ENCODE measurements around the gene CARM1.
"Not testable (repeated sequence)": the region's sequence is repeated elsewhere in the genome, so short reads cannot be mapped to it uniquely, and the experiment has no call there.

Gene CARM1

DNA sequence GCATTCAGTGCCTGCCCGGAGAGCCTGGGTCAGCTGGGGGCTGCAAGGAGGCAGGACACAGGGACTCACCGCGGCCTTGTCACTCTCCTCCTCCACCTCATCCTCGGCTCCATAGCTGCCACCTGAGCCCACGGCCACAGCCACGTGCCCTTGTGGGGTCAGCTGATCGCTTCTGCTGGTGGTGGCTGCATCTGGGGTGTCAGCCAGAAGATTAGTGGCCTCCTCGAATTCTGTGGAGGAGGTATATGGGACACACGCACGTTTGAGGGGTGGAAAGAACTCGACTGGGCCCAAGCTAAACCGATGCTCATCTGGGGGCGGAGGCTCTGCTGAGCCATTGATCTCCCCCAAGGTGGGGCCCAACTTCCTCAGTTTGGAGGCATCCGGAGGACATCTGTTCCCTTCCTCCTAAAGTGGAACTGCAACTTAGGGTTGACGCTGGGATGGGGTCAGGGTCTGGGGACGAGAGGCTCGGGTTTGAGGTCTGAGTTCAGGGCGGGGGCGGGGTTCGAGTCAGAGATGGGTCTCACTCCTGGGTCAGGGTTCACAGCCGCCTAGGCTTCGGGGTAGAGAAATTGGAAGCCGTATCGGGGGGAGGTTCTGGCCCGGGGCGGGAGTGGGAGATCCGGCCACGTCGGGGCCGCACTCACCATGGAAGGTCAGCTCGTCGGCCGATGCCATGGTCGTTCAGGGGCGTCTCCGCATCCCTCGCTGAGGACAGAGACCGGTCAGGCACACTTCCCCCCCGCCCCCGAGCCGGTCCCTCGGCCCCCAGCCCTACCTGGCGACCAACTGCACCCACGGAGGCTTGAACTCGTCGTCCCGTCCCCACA, 56.6 kb downstream of the CARM1 start:
- peak overlapping the region; percentile 94 for H3K9ac ChIP-seq (ENCODE audit: low read length)
- no peaks in the 10 kb centered on the region for H3K9me3 ChIP-seq (ENCODE audit: control insufficient read depth, low read length)
- peaks cover 19% of the 10 kb centered on the region for H3K4me1 ChIP-seq (ENCODE audit: control insufficient read depth, insufficient read depth, low read length)
- H3K27me3 ChIP-seq (replicated peaks; ENCODE audit: control insufficient read depth, insufficient read depth, low read length) = no peaks in the 10 kb centered on the region
- DNase-seq (ENCODE audit: low read depth) = peak; percentile 39
- peak overlapping the region; percentile 92 for H3K4me3 ChIP-seq (ENCODE audit: low read length)
- H3K36me3 ChIP-seq (ENCODE audit: control insufficient read depth, insufficient read depth, low read length, severe bottlenecking) = peaks cover 19% of the 10 kb centered on the region

DNA sequence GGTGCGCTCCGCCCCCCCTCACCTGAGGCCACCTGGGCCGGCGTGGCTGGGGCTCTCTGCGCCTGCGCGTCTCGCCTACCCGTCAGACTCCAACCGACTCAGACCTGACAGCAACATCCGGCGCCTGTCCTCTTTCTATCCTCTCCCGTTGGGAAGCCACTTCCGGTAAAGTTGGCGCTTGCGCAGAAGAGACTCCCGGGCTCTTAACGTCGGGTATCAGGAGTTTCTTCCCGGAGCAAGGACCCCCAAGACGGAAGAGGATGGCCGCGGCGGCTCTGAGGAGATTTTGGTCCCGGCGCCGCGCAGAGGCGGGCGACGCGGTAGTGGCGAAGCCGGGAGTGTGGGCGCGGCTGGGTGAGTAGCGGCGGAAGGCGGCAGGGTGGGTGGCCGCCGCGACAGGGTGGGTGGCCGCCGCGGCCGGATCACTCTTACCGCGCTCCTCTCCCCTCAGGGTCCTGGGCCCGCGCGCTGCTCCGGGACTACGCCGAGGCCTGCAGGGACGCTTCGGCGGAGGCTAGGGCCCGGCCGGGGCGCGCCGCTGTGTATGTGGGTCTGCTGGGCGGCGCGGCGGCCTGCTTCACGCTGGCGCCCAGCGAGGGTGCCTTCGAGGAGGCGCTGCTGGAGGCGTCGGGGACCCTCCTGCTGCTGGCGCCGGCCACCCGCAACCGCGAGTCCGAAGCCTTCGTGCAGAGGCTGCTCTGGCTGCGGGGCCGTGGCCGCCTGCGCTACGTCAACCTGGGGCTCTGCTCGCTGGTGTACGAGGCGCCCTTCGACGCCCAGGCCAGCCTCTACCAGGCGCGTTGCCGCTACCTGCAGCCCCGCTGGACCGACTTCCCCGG, 57.4 kb downstream of the CARM1 start, which contains the start of the genes TIMM29 and YIPF2:
TIMM29 (plus strand) TSS at position 249 of the 839 bp plus-strand sequence; CDS start at position 261, 12 bp downstream.
YIPF2 (minus strand) TSS at position 77 of the 839 bp plus-strand sequence. CDS start 229 bp downstream, outside the sequence.
- DNase-seq (ENCODE audit: low read depth) = peak; percentile 99
- peaks cover 11% of the 10 kb centered on the region for H3K36me3 ChIP-seq (ENCODE audit: control insufficient read depth, insufficient read depth, low read length, severe bottlenecking)
- peaks cover 19% of the 10 kb centered on the region for H3K4me1 ChIP-seq (ENCODE audit: control insufficient read depth, insufficient read depth, low read length)
- H3K27me3 ChIP-seq (replicated peaks; ENCODE audit: control insufficient read depth, insufficient read depth, low read length) = no peaks in the 10 kb centered on the region
- no peaks in the 10 kb centered on the region for H3K9me3 ChIP-seq (ENCODE audit: control insufficient read depth, low read length)
- H3K4me3 ChIP-seq (ENCODE audit: low read length) = peak within 1 kb of the TSS; percentile 92
- peak within 1 kb of the TSS; percentile 94 for H3K9ac ChIP-seq (ENCODE audit: low read length)

DNA sequence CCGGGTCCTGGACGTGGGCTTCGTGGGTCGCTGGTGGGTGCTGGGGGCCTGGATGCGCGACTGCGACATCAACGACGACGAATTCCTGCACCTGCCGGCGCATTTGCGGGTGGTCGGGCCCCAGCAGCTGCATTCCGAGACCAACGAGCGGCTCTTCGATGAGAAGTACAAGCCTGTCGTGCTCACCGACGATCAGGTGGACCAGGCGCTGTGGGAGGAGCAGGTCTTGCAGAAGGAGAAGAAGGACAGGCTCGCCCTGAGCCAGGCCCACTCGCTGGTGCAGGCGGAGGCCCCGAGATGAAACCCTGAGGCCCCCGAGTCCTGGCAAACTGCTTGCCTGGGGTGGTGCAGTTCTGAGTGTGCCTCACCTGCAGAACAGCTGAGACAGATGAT, 58.0 kb downstream of the CARM1 start:
- peaks cover 19% of the 10 kb centered on the region for H3K4me1 ChIP-seq (ENCODE audit: control insufficient read depth, insufficient read depth, low read length)
- peak overlapping the region; percentile 94 for H3K9ac ChIP-seq (ENCODE audit: low read length)
- H3K4me3 ChIP-seq (ENCODE audit: low read length) = peak overlapping the region; percentile 92
- DNase-seq (ENCODE audit: low read depth) = no peak
- peaks cover 5% of the 10 kb centered on the region for H3K36me3 ChIP-seq (ENCODE audit: control insufficient read depth, insufficient read depth, low read length, severe bottlenecking)
- no peaks in the 10 kb centered on the region for H3K9me3 ChIP-seq (ENCODE audit: control insufficient read depth, low read length)
- no peaks in the 10 kb centered on the region for H3K27me3 ChIP-seq (replicated peaks; ENCODE audit: control insufficient read depth, insufficient read depth, low read length)

DNA sequence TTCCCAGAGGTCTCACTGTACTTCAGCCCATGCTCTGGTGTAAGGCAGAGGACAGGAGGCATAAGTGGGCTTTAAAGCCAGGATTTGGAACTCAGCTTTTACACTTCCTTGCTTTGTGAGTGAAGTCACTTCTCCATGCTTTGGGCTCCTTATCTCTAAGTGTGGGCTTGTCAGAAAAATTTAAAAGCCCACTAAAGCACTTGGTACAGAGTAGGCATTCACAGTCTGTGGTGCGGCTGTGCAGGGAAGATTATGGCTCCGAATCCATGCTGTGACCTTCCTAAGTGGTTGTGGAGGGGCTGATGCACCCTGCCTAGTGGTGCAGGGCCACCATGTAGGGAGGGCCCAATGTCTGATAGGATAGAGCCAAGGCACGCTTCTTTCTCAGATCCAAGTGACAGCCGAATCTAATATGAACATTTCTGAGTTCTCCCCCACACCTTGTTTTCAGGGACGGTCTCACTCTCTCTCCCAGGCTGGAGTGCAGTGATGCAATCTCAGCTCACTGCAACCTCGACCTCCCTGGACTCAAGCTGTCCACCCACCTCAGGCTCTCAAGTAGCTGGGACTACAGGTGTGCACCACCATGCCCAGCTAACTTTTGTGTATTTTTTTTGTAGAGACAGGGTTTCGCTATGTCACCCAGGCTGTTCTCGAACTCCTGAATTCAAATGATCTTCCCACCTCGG, 64.2 kb downstream of the CARM1 start:
- no peaks in the 10 kb centered on the region for H3K9me3 ChIP-seq (ENCODE audit: control insufficient read depth, low read length)
- DNase-seq (ENCODE audit: low read depth) = no peak
- H3K9ac ChIP-seq (ENCODE audit: low read length) = no peak overlapping the region
- H3K27me3 ChIP-seq (replicated peaks; ENCODE audit: control insufficient read depth, insufficient read depth, low read length) = no peaks in the 10 kb centered on the region
- H3K4me3 ChIP-seq (ENCODE audit: low read length) = no peak overlapping the region
- no peaks in the 10 kb centered on the region for H3K4me1 ChIP-seq (ENCODE audit: control insufficient read depth, insufficient read depth, low read length)
- no peaks in the 10 kb centered on the region for H3K36me3 ChIP-seq (ENCODE audit: control insufficient read depth, insufficient read depth, low read length, severe bottlenecking)

DNA sequence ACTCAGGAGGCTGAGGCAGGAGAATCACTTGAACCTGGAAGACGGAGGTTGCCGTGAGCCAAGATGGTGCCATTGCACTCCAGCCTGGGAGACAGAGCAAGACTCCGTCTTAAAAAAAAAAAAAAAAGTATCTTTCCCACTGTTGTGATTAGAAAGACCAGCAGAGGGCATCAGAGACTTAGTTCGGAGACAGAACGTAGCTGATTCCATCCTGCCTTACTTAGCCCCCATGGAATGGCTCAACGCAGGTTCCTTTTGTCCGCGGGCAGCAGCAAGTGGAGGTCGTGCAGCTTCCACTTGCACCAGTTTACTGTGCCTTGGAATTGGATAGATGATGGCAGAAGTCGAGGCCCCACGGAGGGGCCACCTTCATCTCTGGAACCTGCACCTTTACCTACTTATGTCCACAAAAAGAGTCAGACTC, 65.3 kb downstream of the CARM1 start:
- Histone ChIP-seq H3K27me3 (replicated peaks; ENCODE audit: control insufficient read depth, insufficient read depth, low read length) (no peaks in the 10 kb centered on the region), H3K36me3 (ENCODE audit: control insufficient read depth, insufficient read depth, low read length, severe bottlenecking) (no peaks in the 10 kb centered on the region), H3K4me1 (ENCODE audit: control insufficient read depth, insufficient read depth, low read length) (no peaks in the 10 kb centered on the region), H3K9me3 (ENCODE audit: control insufficient read depth, low read length) (no peaks in the 10 kb centered on the region), H3K4me3 (ENCODE audit: low read length) (no peak overlapping the region), H3K9ac (ENCODE audit: low read length) (no peak overlapping the region)
- DNase-seq (ENCODE audit: low read depth) = peak; percentile 93

DNA sequence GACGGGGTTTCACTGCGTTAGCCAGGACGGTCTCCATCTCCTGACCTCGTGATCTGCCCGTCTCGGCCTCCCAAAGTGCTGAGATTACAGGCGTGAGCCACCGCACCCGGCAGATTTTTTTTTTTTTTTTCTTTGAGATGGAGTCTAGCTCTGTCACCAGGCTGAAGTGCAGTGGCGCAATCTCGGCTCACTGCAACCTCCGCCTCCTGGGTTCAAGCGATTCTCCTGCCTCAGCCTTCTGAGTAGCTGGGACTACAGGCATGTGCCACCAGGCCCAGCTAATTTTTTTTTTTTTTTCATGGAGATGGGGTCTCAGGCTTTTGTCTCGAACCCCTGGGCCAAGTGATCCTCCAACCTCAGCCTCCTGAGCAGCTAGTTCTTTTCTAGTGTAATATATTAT, 70.3 kb downstream of the CARM1 start:
- not testable (repeated sequence) for H3K27me3 ChIP-seq (replicated peaks; ENCODE audit: control insufficient read depth, insufficient read depth, low read length); H3K4me1 ChIP-seq (ENCODE audit: control insufficient read depth, insufficient read depth, low read length)

DNA sequence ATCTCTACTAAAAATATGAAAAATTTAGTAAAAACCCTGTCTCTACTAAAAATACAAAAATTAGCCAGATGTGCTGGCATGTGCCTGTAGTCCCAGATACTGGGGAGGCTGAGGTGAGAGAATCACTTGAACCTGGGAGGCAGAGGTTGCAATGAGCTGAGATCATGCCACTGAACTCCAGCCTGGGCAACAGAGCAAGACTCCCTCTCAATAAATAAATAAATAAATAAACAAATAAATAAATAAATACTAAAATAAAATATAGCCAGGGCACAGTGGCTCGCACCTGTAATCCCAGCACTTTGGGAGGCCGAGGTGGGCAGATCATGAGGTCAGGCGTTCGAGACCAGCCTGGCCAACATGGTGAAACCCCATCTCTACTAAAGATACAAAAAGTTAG, 72.1 kb downstream of the CARM1 start:
- H3K36me3 ChIP-seq (ENCODE audit: control insufficient read depth, insufficient read depth, low read length, severe bottlenecking); H3K9me3 ChIP-seq (ENCODE audit: control insufficient read depth, low read length); H3K4me3 ChIP-seq (ENCODE audit: low read length); H3K9ac ChIP-seq (ENCODE audit: low read length); H3K27me3 ChIP-seq (replicated peaks; ENCODE audit: control insufficient read depth, insufficient read depth, low read length); DNase-seq (ENCODE audit: low read depth): not testable (repeated sequence)
- peaks cover 16% of the 10 kb centered on the region for H3K4me1 ChIP-seq (ENCODE audit: control insufficient read depth, insufficient read depth, low read length)

More for the DNA sequence above, 70.3 kb downstream of the CARM1 start:
- not testable (repeated sequence) for DNase-seq (ENCODE audit: low read depth); H3K9me3 ChIP-seq (ENCODE audit: control insufficient read depth, low read length); H3K36me3 ChIP-seq (ENCODE audit: control insufficient read depth, insufficient read depth, low read length, severe bottlenecking); H3K4me3 ChIP-seq (ENCODE audit: low read length); H3K9ac ChIP-seq (ENCODE audit: low read length)

DNA sequence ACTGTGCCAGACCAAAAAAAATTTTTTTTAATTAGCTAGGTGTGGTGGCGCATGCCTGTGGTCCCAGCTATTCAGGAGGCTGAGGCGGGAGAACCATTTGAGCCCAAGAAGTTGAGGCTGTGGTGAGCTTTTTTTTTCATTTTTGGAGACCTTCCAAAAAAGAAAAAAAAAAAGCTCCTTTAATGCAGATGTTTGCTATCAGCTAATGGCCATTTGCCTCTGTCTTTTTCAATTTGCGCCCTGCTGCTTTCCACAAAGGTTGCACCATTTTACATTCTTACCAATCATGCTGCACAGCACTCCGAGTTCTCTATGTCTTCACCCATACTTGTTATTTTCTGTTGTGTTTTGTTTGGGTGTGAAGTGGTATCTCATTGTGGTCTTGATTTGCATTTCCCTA, 73.9 kb downstream of the CARM1 start:
- H3K4me3 ChIP-seq (ENCODE audit: low read length) = no peak overlapping the region
- H3K4me1 ChIP-seq (ENCODE audit: control insufficient read depth, insufficient read depth, low read length) = peaks cover 19% of the 10 kb centered on the region
- DNase-seq (ENCODE audit: low read depth) = no peak
- no peaks in the 10 kb centered on the region for H3K27me3 ChIP-seq (replicated peaks; ENCODE audit: control insufficient read depth, insufficient read depth, low read length)
- no peaks in the 10 kb centered on the region for H3K9me3 ChIP-seq (ENCODE audit: control insufficient read depth, low read length)
- no peak overlapping the region for H3K9ac ChIP-seq (ENCODE audit: low read length)
- H3K36me3 ChIP-seq (ENCODE audit: control insufficient read depth, insufficient read depth, low read length, severe bottlenecking) = no peaks in the 10 kb centered on the region

DNA sequence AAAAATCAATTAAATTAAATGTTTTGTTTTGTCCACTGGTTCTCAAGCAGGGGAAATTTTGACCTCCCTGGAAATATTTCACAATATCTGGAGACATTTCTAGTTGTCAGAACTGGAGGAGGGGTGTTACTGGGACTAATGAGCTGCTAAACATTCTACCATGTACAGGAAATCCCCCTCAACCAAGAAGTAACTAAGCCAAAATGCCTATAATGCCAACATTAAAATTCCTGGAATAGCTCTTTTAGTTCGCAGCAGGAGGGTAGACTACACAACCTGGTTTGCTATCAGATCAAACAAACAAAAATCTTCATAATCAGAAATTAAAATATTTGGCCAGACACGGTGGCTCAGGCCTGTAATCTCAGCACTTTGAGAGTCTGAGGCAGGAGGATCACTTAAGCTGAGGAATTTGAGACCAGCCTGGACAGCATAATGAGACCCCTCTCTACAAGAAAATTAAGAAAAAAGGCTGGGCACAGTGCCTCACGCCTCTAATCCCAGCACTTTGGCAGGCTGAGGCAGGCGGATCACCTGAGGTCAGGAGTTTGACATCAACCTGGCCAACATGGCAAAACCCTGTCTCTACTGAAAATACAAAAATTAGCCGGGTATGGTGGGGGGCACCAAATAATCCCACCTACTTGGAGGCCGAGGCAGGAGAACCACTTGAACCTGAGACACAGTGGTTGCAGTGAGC, 75.8 kb downstream of the CARM1 start:
- H3K4me3 ChIP-seq (ENCODE audit: low read length) = no peak overlapping the region
- peaks cover 22% of the 10 kb centered on the region for H3K4me1 ChIP-seq (ENCODE audit: control insufficient read depth, insufficient read depth, low read length)
- no peaks in the 10 kb centered on the region for H3K9me3 ChIP-seq (ENCODE audit: control insufficient read depth, low read length)
- H3K9ac ChIP-seq (ENCODE audit: low read length) = peak overlapping the region; percentile 14
- peak; percentile 71 for DNase-seq (ENCODE audit: low read depth)
- H3K36me3 ChIP-seq (ENCODE audit: control insufficient read depth, insufficient read depth, low read length, severe bottlenecking) = no peaks in the 10 kb centered on the region
- H3K27me3 ChIP-seq (replicated peaks; ENCODE audit: control insufficient read depth, insufficient read depth, low read length) = no peaks in the 10 kb centered on the region

DNA sequence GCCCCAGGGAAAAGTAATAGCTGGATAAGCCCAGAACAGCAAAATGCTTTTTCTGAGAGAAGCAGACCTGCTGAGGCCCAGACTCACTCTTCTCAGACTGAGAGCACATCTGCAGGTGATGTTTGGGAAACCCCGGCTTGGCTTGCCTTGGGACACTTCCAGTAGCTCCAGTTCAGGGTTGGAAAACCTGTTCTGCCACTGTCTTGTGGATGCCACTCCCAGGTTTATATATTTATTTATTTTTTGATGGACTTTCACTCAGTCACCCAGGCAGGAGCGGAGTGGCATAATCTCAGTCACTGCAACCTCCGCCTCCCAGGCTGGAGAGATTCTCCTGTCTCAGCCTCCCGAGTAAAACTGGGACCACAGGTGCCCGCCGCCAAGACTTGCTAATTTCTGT, 81.5 kb downstream of the CARM1 start:
- Histone ChIP-seq H3K9me3 (ENCODE audit: control insufficient read depth, low read length) (no peaks in the 10 kb centered on the region), H3K36me3 (ENCODE audit: control insufficient read depth, insufficient read depth, low read length, severe bottlenecking) (no peaks in the 10 kb centered on the region), H3K4me3 (ENCODE audit: low read length) (no peak overlapping the region), H3K27me3 (replicated peaks; ENCODE audit: control insufficient read depth, insufficient read depth, low read length) (no peaks in the 10 kb centered on the region), H3K4me1 (ENCODE audit: control insufficient read depth, insufficient read depth, low read length) (peaks cover 14% of the 10 kb centered on the region), H3K9ac (ENCODE audit: low read length) (no peak overlapping the region)
- no peak for DNase-seq (ENCODE audit: low read depth)

Measured in adipocyte (in vitro differentiated cells).